ENCODE data around the gene TRANK1.

DNA sequence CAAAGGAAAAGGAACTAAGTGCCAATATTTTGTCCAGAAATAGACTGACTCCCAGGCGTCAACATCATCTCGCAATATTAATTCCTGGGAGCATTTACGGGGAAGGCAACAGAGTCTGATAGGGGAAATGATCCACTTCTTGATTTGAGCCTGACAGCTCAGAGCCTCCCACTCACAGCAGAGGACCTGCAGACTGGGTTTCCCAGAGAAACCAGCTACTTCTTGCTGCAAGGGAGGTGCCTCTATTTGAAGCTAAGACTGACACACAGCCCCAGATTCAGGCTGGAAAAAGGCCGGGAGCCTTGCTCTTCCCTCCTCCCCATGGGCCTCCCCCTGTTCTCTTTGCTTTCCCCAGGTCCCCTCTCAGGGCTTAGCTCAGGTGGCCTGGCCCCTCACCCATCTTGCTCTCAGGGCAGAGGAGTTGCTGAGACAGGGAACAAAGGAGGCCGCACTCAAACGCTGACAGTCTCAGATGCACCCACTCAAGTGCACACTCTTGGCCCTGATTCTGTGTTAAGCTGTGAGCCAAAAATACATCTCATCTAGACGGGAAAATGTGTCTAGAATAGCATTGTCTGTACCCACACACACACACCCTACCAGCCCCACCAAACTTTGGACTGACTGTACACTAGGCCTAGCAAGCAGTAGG, 130.7 kb downstream of the TRANK1 start:
- TF ChIP-seq ATF3 (CRISPR knock-in tag; conservative IDR thresholded peaks at IDR 0.05): no peak
- no peak for TF ChIP-seq ZNF512 (CRISPR knock-in tag; IDR thresholded peaks at IDR 0.05; ENCODE audit: borderline replicate concordance)
- no peak for TF ChIP-seq FOXP1 (CRISPR knock-in tag; IDR thresholded peaks at IDR 0.05; ENCODE audit: borderline replicate concordance)
- TF ChIP-seq SMAD3 (CRISPR knock-in tag; IDR thresholded peaks at IDR 0.05; ENCODE audit: borderline replicate concordance): no peak
- TF ChIP-seq, protein P1, sequence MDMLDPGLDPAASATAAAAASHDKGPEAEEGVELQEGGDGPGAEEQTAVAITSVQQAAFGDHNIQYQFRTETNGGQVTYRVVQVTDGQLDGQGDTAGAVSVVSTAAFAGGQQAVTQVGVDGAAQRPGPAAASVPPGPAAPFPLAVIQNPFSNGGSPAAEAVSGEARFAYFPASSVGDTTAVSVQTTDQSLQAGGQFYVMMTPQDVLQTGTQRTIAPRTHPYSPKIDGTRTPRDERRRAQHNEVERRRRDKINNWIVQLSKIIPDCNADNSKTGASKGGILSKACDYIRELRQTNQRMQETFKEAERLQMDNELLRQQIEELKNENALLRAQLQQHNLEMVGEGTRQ (CRISPR knock-in tag; IDR thresholded peaks at IDR 0.05): no peak
- TF ChIP-seq USF1 (CRISPR knock-in tag; IDR thresholded peaks at IDR 0.05): no peak

All from WTC11 (cell line).